Measurements from ENCODE around the gene SCNN1B. TPM values are rescaled to one million over a fixed set of nuclear protein-coding genes. Genes with fewer than 3 reads are reported as not detected.
A peak's percentile ranks its signal among the peaks of the same experiment; 100 is the strongest.
"Not testable (repeated sequence)": the region's sequence is repeated elsewhere in the genome, so short reads cannot be mapped to it uniquely, and the experiment has no call there.

The SCNN1B gene
- total and polyA plus RNA-seq, 2 donors (not counting 1 experiment from before 2014, with no cell fraction given): not detected

GRCh38 chr16:23395732-23396131 is 93.6 kb downstream of the SCNN1B start:
- peaks cover 5% of the 10 kb centered on the region for H3K36me3 ChIP-seq (ENCODE audit: control insufficient read depth, insufficient read depth, low read length)
- DNase-seq (ENCODE audit: low read depth in 2 of 2): no peak
- H3K9ac ChIP-seq (ENCODE audit: insufficient read depth, low read length): no peak overlapping the region
- TF ChIP-seq, protein P1, sequence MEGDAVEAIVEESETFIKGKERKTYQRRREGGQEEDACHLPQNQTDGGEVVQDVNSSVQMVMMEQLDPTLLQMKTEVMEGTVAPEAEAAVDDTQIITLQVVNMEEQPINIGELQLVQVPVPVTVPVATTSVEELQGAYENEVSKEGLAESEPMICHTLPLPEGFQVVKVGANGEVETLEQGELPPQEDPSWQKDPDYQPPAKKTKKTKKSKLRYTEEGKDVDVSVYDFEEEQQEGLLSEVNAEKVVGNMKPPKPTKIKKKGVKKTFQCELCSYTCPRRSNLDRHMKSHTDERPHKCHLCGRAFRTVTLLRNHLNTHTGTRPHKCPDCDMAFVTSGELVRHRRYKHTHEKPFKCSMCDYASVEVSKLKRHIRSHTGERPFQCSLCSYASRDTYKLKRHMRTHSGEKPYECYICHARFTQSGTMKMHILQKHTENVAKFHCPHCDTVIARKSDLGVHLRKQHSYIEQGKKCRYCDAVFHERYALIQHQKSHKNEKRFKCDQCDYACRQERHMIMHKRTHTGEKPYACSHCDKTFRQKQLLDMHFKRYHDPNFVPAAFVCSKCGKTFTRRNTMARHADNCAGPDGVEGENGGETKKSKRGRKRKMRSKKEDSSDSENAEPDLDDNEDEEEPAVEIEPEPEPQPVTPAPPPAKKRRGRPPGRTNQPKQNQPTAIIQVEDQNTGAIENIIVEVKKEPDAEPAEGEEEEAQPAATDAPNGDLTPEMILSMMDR (conservative IDR thresholded peaks at IDR 0.05 in 1 of 2, IDR thresholded peaks at IDR 0.05 in 1 of 2; ENCODE audit: low read depth in 1 of 2, low read length in 2 of 2): no peak
- TF ChIP-seq EZH2 (IDR thresholded peaks at IDR 0.05; ENCODE audit: low read length, missing control alignments): no peak
- H3K9me3 ChIP-seq (ENCODE audit: control insufficient read depth, insufficient read depth, low read depth, low read length): no peaks in the 10 kb centered on the region
- no peak overlapping the region for H2AFZ ChIP-seq (ENCODE audit: low read length)
- H3K79me2 ChIP-seq (ENCODE audit: control insufficient read depth, insufficient read depth, low read length): no peaks in the 10 kb centered on the region
- no peak overlapping the region for H3K4me2 ChIP-seq (ENCODE audit: extremely low read depth, insufficient read depth, low read length)
- H3K27ac ChIP-seq (ENCODE audit: insufficient read depth, low read length): no peak overlapping the region
- H3K4me3 ChIP-seq (replicated peaks in 1 of 4; ENCODE audit: control extremely low read depth in 1 of 4, insufficient read depth in 1 of 4, low read depth in 3 of 4, low read length in 4 of 4): no peak overlapping the region
- no peaks in the 10 kb centered on the region for H3K27me3 ChIP-seq (ENCODE audit: control insufficient read depth, insufficient read depth, low read length)
- H3K4me1 ChIP-seq (ENCODE audit: control insufficient read depth, extremely low read depth, insufficient read depth, low read length): no peaks in the 10 kb centered on the region
- H4K20me1 ChIP-seq (ENCODE audit: control insufficient read depth, extremely low read depth, insufficient read depth, low read length): no peaks in the 10 kb centered on the region

DNA sequence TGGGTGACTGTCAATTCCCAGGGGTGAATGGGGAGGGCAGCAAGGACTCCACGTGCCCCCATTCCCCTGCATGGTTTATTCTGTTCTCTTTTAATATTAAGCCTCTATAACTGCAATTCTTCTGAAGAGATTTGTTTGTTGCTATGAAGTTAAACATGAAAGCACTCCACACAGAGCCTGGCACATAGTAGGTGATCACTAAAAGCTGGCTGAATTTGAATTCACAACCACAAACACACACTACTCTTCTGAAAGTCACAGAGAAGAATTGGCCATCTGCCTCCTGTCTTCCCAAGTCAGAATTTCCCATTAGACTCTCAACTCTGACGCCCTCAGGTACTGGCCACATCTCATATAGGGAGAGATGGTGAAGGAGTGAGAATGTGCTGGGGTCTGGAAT is 95.4 kb downstream of the SCNN1B start:
- TF ChIP-seq EZH2 (IDR thresholded peaks at IDR 0.05; ENCODE audit: low read length, missing control alignments): no peak
- TF ChIP-seq, protein P1 (conservative IDR thresholded peaks at IDR 0.05 in 1 of 2, IDR thresholded peaks at IDR 0.05 in 1 of 2; ENCODE audit: low read depth in 1 of 2, low read length in 2 of 2): no peak
- Histone ChIP-seq H3K4me2 (ENCODE audit: extremely low read depth, insufficient read depth, low read length) (no peak overlapping the region), H4K20me1 (ENCODE audit: control insufficient read depth, extremely low read depth, insufficient read depth, low read length) (no peaks in the 10 kb centered on the region), H3K9me3 (ENCODE audit: control insufficient read depth, insufficient read depth, low read depth, low read length) (no peaks in the 10 kb centered on the region), H3K27me3 (ENCODE audit: control insufficient read depth, insufficient read depth, low read length) (no peaks in the 10 kb centered on the region), H3K36me3 (ENCODE audit: control insufficient read depth, insufficient read depth, low read length) (peaks cover 5% of the 10 kb centered on the region), H2AFZ (ENCODE audit: low read length) (no peak overlapping the region), H3K4me1 (ENCODE audit: control insufficient read depth, extremely low read depth, insufficient read depth, low read length) (no peaks in the 10 kb centered on the region), H3K79me2 (ENCODE audit: control insufficient read depth, insufficient read depth, low read length) (no peaks in the 10 kb centered on the region), H3K9ac (ENCODE audit: insufficient read depth, low read length) (no peak overlapping the region), H3K27ac (ENCODE audit: insufficient read depth, low read length) (no peak overlapping the region), H3K4me3 (replicated peaks in 1 of 4; ENCODE audit: control extremely low read depth in 1 of 4, insufficient read depth in 1 of 4, low read depth in 3 of 4, low read length in 4 of 4) (no peak overlapping the region)
- DNase-seq (ENCODE audit: low read depth in 2 of 2): no peak

GRCh38 chr16:23398987-23399805 is 97.1 kb downstream of the SCNN1B start:
- H4K20me1 ChIP-seq (ENCODE audit: control insufficient read depth, extremely low read depth, insufficient read depth, low read length): no peaks in the 10 kb centered on the region
- no peak overlapping the region for H2AFZ ChIP-seq (ENCODE audit: low read length)
- peak in 1 of 2 donors; percentile 25 for DNase-seq (ENCODE audit: low read depth in 2 of 2)
- no peak overlapping the region for H3K9ac ChIP-seq (ENCODE audit: insufficient read depth, low read length)
- H3K79me2 ChIP-seq (ENCODE audit: control insufficient read depth, insufficient read depth, low read length): no peaks in the 10 kb centered on the region
- H3K27me3 ChIP-seq (ENCODE audit: control insufficient read depth, insufficient read depth, low read length): no peaks in the 10 kb centered on the region
- H3K4me1 ChIP-seq (ENCODE audit: control insufficient read depth, extremely low read depth, insufficient read depth, low read length): no peaks in the 10 kb centered on the region
- H3K4me3 ChIP-seq (replicated peaks in 1 of 4; ENCODE audit: control extremely low read depth in 1 of 4, insufficient read depth in 1 of 4, low read depth in 3 of 4, low read length in 4 of 4): no peak overlapping the region
- H3K27ac ChIP-seq (ENCODE audit: insufficient read depth, low read length): no peak overlapping the region
- no peak for TF ChIP-seq EZH2 (IDR thresholded peaks at IDR 0.05; ENCODE audit: low read length, missing control alignments)
- TF ChIP-seq, protein P1 (conservative IDR thresholded peaks at IDR 0.05 in 1 of 2, IDR thresholded peaks at IDR 0.05 in 1 of 2; ENCODE audit: low read depth in 1 of 2, low read length in 2 of 2): no peak
- no peak overlapping the region for H3K4me2 ChIP-seq (ENCODE audit: extremely low read depth, insufficient read depth, low read length)
- H3K9me3 ChIP-seq (ENCODE audit: control insufficient read depth, insufficient read depth, low read depth, low read length): no peaks in the 10 kb centered on the region
- peaks cover 7% of the 10 kb centered on the region for H3K36me3 ChIP-seq (ENCODE audit: control insufficient read depth, insufficient read depth, low read length)

DNA sequence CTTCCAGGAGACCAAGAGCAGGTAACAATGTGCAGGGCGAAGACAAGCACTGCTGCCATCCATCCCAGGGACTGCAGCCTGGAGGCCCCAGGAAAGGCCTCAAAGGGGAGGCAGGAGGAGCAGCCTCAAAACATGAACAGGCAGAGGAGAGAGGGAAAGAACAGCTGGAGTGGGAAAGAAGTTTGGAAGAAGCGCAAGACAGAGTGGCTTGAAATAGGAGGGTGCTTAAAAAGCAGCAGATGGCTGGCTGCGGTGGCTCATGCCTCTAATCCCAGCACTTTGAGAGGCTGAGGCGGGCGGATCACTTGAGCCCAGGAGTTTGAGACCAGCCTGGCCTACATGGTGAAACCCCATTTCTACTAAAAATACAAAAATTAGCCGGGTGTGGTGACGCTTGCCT is 98.3 kb downstream of the SCNN1B start:
- peaks cover 10% of the 10 kb centered on the region for H3K36me3 ChIP-seq (ENCODE audit: control insufficient read depth, insufficient read depth, low read length)
- not testable (repeated sequence) for DNase-seq (ENCODE audit: low read depth in 2 of 2); H3K9ac ChIP-seq (ENCODE audit: insufficient read depth, low read length); H3K27ac ChIP-seq (ENCODE audit: insufficient read depth, low read length); H3K4me3 ChIP-seq (replicated peaks in 1 of 4; ENCODE audit: control extremely low read depth in 1 of 4, insufficient read depth in 1 of 4, low read depth in 3 of 4, low read length in 4 of 4); H3K4me2 ChIP-seq (ENCODE audit: extremely low read depth, insufficient read depth, low read length); H3K9me3 ChIP-seq (ENCODE audit: control insufficient read depth, insufficient read depth, low read depth, low read length); H3K27me3 ChIP-seq (ENCODE audit: control insufficient read depth, insufficient read depth, low read length); H3K4me1 ChIP-seq (ENCODE audit: control insufficient read depth, extremely low read depth, insufficient read depth, low read length); H2AFZ ChIP-seq (ENCODE audit: low read length); H3K79me2 ChIP-seq (ENCODE audit: control insufficient read depth, insufficient read depth, low read length); H4K20me1 ChIP-seq (ENCODE audit: control insufficient read depth, extremely low read depth, insufficient read depth, low read length)
